Activated CD4-positive, alpha-beta T cell treated with anti-CD3 and anti-CD28 coated beads for 36 hours (primary cell): ENCODE results near the gene SLC12A5. TPM values are rescaled to one million over a fixed set of nuclear protein-coding genes. Genes with fewer than 3 reads are reported as not detected.

Experiments used
- ATAC-seq: fragments of 200-7000 bp; cut with Tn5 transposase; one replicate; pipeline ENCODE4 v1.10.0; 2021; ENCODE audit warnings: mild to moderate bottlenecking, moderate library complexity
- CTCF ChIA-PET: fragments of 350-600 bp; sonication (Branson Sonifier 250); formaldehyde crosslinking; loops from one replicate; lab custom pipeline; 2021; ENCODE audit warnings: antibody characterized with exemption; lab: Charles Lee
- POLR2A ChIA-PET: fragments of 350-600 bp; sonication (Branson Sonifier 250); formaldehyde crosslinking; loops from one replicate; lab custom pipeline; 2021; ENCODE audit warnings: antibody characterized with exemption, inconsistent platforms; lab: Charles Lee
- DNase-seq: peaks from one replicate; pipeline ENCODE4 v3.0.0-alpha.2; 2020
- H3K27ac Mint-ChIP-seq: one replicate; pipeline ENCODE4 v1.8.0; 2021; ENCODE audit warnings: mixed read lengths
- H3K27me3 Mint-ChIP-seq: one replicate; pipeline ENCODE4 v1.8.0; 2021; ENCODE audit warnings: mixed read lengths
- H3K36me3 Mint-ChIP-seq: one replicate; pipeline ENCODE4 v1.8.0; 2021; ENCODE audit warnings: low read depth, mixed read lengths
- H3K4me1 Mint-ChIP-seq: one replicate; pipeline ENCODE4 v1.8.0; 2021; ENCODE audit warnings: mixed read lengths
- H3K4me3 Mint-ChIP-seq: one replicate; pipeline ENCODE4 v1.8.0; 2021; ENCODE audit warnings: mild to moderate bottlenecking, moderate library complexity, mixed read lengths
- H3K9me3 Mint-ChIP-seq: one replicate; pipeline ENCODE4 v1.8.0; 2021; ENCODE audit warnings: low read depth, mixed read lengths
- intact Hi-C, 2 experiments: fragments of 100-400 bp; cut with DNase I in 1 of 2; cut with micrococcal nuclease in 1 of 2; formaldehyde crosslinking; loops; one replicate each; pipeline versions ENCODE4 v1.14.2 to v1.15.1; 2022 to 2024; cut with DNase I, micrococcal nuclease
- total RNA-seq, 2 experiments: library from RNA; stranded (reverse); gene quantifications; one replicate each; pipeline ENCODE4 v1.2.3, GENCODE V29; 2021

SLC12A5 gene
- total RNA-seq, 2 experiments from 2014 or later = 0.49 to 0.73 TPM

DNA sequence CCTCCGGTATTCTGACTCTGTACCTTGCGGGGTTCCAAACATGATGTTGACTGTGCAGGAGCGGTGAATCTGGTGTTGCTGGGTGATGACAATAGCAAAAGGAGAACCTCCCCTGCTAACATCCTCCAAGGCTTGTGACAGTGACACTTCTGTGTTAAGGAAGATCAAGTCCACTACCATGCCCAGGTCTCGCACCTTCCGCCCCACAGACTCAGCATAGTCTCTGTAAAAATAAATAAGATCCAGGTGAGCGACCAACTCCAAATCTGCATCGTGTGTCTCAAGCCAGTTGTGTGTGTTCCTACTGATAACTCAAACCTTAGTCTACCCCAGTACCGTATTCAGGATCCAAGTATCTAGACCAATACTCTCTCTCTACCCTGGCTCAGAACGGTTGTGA lies 36.0 kb downstream of the SLC12A5 start:
- ChIA-PET CTCF (interaction anchor here (0.9 kb wide), 1 partner anchor 51 kb away, joined by 3 read pairs; no protein-coding TSS in a partner anchor), POLR2A (no interaction called here)
- no peak for DNase-seq
- no peaks in the 10 kb centered on the region for H3K9me3 Mint-ChIP-seq
- intact Hi-C loops = no loop called here
- ATAC-seq = no peak
- H3K27me3 Mint-ChIP-seq = no peaks in the 10 kb centered on the region
- H3K4me1 Mint-ChIP-seq = peaks cover 46% of the 10 kb centered on the region
- no peak overlapping the region for H3K4me3 Mint-ChIP-seq
- H3K27ac Mint-ChIP-seq = no peak overlapping the region
- H3K36me3 Mint-ChIP-seq = peaks cover 80% of the 10 kb centered on the region

DNA sequence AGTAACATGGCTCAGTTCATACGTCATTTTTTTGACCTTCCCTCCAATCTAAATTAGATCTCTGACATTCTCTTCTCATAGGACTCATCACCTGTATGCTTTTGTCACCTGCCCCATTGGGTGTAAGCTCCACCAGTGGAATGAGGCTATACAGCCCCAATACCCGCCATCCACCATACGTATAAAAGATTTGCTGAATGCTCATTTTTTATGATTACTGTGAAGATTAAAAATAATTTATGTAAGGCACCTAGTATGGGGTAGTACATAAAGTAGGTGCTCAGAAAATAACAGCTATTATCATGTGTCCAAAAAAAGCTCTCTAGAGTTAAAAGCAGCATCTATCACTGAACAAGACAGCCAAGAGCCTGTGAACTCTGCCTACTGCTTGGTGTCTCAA lies 36.7 kb downstream of the SLC12A5 start:
- Mint-ChIP-seq H3K4me1 (peaks cover 39% of the 10 kb centered on the region), H3K36me3 (peaks cover 73% of the 10 kb centered on the region), H3K27ac (no peak overlapping the region), H3K4me3 (no peak overlapping the region), H3K9me3 (no peaks in the 10 kb centered on the region), H3K27me3 (no peaks in the 10 kb centered on the region)
- intact Hi-C loops = no loop called here
- ChIA-PET CTCF (interaction anchor here (0.6 to 1.8 kb wide), 4 partner anchors 11 to 83 kb away, joined by 3 to 6 read pairs (median 3); no protein-coding TSS in a partner anchor), POLR2A (no interaction called here)
- ATAC-seq = no peak
- no peak for DNase-seq

DNA sequence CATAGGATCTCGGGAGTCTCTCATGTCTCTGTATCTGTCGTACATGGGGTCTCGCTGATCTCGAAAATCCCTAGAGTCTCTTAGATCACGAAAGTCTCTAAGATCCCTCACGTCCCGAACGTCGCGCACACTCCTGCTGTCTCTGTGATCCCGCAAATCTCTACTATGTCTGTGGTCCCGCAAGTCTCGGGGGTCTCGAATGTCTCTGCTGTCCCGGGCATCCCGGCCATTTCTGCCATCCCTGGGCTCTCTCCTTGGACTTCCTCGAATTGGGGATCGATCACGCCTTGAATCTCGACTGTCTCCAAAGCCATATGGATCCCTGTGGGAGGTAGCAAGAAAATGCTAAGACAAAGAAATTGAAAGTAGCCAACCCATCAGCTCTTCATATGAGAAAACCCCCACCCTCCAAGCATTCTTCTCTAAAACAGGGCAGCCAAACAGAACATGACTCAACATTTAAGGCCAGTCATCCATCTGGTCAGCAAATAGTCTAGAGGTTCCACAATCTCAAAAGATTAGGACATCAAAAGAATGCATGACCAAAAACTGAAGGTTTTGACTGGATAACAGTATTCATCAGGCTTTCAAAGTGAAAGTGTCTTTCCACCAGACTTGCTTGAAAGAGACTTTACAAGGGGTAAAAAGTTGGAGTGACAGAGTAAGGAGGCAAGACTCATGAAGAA lies 41.3 kb downstream of the SLC12A5 start:
- Mint-ChIP-seq H3K27ac (no peak overlapping the region), H3K4me1 (no peaks in the 10 kb centered on the region), H3K4me3 (no peak overlapping the region), H3K9me3 (no peaks in the 10 kb centered on the region), H3K27me3 (no peaks in the 10 kb centered on the region), H3K36me3 (peaks cover 38% of the 10 kb centered on the region)
- ATAC-seq (no peak), DNase-seq (no peak)
- CTCF ChIA-PET = interaction anchor here (0.9 kb wide), 1 partner anchor 623 kb away, joined by 4 read pairs; no protein-coding TSS in a partner anchor
- POLR2A ChIA-PET = interaction anchor here (0.6 kb wide), 1 partner anchor 257 kb away, joined by 4 read pairs; no protein-coding TSS in a partner anchor
- intact Hi-C loops = no loop called here

DNA sequence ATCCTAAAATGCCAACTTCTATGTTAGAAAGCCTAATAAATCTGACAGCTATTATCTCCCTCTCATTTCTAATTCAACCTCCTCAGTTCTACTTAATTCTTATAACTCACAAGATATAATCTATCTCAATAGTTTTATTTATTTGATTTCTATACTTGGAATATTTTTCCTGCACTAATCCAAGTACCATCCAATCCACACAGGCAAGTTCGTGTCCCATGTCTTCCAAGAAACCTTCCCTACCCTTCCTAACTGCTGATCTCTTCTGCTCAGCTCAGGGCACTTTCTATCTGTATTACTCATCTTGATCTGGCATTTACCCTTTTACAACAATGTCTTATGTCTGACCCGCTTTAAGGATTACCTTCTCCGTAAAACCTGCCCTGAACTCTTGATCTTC lies 42.6 kb downstream of the SLC12A5 start:
- Mint-ChIP-seq H3K27ac (no peak overlapping the region), H3K36me3 (peaks cover 37% of the 10 kb centered on the region), H3K9me3 (no peaks in the 10 kb centered on the region), H3K4me3 (no peak overlapping the region), H3K4me1 (no peaks in the 10 kb centered on the region), H3K27me3 (no peaks in the 10 kb centered on the region)
- ChIA-PET POLR2A (no interaction called here), CTCF (interaction anchor here (0.7 kb wide), 1 partner anchor 84 kb away, joined by 3 read pairs; no protein-coding TSS in a partner anchor)
- DNase-seq (no peak), ATAC-seq (no peak)
- intact Hi-C loops = no loop called here

DNA sequence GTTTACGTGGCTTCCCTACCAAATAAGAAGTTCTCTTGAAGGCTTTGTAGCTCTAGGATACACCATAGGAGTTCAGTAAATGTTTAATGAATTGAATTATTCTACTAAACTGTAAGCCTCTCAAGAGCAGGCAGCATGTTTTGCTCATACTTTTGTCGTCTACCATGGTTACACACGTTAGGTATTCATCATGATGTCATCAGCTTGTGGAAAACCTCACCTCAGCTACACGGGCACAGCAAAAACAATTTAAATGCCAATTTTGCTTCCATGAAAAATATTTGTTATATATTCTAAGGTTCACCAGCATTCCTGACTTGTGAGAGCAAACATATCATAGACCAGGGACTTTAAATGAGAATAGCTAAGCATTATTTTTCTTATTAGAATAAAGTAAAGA lies 44.0 kb downstream of the SLC12A5 start:
- ChIA-PET CTCF (interaction anchor here (0.7 kb wide), 1 partner anchor 10 kb away, joined by 4 read pairs; no protein-coding TSS in a partner anchor), POLR2A (no interaction called here)
- DNase-seq (no peak), ATAC-seq (no peak)
- Mint-ChIP-seq H3K4me1 (no peaks in the 10 kb centered on the region), H3K4me3 (no peak overlapping the region), H3K27me3 (no peaks in the 10 kb centered on the region), H3K27ac (no peak overlapping the region), H3K9me3 (no peaks in the 10 kb centered on the region), H3K36me3 (peaks cover 29% of the 10 kb centered on the region)
- intact Hi-C loops = no loop called here

DNA sequence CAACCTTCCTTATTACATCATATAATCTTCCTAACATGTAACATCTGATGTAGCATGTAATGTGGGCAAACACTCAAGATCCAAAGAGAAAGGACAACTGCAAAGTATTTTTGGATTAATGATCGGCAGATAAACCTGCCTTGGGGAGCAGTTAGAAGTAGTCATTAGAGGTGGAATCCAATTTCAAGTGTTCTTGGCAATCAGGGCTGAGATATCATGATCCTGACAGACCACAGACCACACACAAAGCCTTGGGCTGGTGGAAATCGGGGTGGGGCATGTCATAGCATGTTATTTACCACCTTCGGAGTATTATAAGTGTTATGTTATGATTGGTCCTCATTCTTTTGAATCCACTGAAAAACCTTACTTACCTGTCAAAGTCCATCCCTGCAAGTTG lies 44.4 kb downstream of the SLC12A5 start:
- Mint-ChIP-seq H3K4me1 (no peaks in the 10 kb centered on the region), H3K27ac (no peak overlapping the region), H3K36me3 (peaks cover 25% of the 10 kb centered on the region), H3K27me3 (no peaks in the 10 kb centered on the region), H3K4me3 (no peak overlapping the region), H3K9me3 (no peaks in the 10 kb centered on the region)
- ChIA-PET POLR2A (no interaction called here), CTCF (interaction anchor here (0.7 kb wide), 1 partner anchor 10 kb away, joined by 4 read pairs; no protein-coding TSS in a partner anchor)
- ATAC-seq = no peak
- no peak for DNase-seq
- intact Hi-C loops = no loop called here

DNA sequence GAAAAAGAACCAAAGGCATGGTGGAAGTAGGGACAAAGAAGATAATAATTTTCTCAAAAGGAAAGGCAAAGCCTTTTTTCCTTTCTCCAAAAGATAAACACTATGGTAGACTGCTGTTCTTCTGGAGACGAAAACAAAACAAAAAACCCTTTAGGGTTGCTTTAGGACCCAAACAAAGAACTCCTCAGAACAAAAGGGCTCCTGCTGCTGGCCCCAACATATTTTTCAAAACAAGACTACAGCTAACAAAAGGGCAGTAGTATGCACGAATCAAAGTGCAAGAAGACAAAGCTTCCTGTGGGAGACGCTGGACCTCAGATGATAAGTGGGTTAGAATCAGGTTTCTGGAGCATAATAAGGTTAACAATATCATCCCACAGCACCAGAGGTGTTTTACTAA lies 45.0 kb downstream of the SLC12A5 start:
- DNase-seq (no peak), ATAC-seq (no peak)
- H3K4me1 Mint-ChIP-seq = no peaks in the 10 kb centered on the region
- ChIA-PET POLR2A (no interaction called here), CTCF (no interaction called here)
- H3K27ac Mint-ChIP-seq = no peak overlapping the region
- no peaks in the 10 kb centered on the region for H3K9me3 Mint-ChIP-seq
- H3K36me3 Mint-ChIP-seq = peaks cover 25% of the 10 kb centered on the region
- H3K27me3 Mint-ChIP-seq = no peaks in the 10 kb centered on the region
- H3K4me3 Mint-ChIP-seq = no peak overlapping the region
- intact Hi-C loops = no loop called here

DNA sequence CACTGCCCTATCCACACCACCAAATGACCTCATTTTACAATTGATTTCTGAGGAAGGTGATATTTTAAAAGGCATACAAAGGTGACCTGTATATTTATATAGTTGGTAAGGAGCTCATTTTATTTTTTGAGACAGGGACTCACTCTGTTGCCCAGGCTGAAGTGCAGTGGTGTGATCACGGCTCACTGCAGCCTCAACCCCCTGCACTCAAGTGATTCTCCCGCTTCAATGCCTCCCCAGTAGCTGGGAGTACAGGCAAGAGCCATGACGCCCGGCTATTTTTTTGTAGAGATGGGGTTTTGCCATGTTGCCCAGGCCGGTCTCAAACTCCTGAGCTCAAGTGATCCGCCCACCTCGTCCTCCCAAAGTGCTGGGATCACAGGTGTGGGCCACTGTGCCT lies 47.8 kb downstream of the SLC12A5 start:
- H3K36me3 Mint-ChIP-seq = peaks cover 21% of the 10 kb centered on the region
- H3K27me3 Mint-ChIP-seq = no peaks in the 10 kb centered on the region
- ChIA-PET CTCF (interaction anchor here (0.6 kb wide), 1 partner anchor 16 kb away, joined by 3 read pairs; no protein-coding TSS in a partner anchor), POLR2A (no interaction called here)
- H3K4me1 Mint-ChIP-seq = peaks cover 4% of the 10 kb centered on the region
- no peaks in the 10 kb centered on the region for H3K9me3 Mint-ChIP-seq
- no peak for ATAC-seq
- H3K27ac Mint-ChIP-seq = no peak overlapping the region
- intact Hi-C loops = no loop called here
- no peak for DNase-seq
- no peak overlapping the region for H3K4me3 Mint-ChIP-seq

DNA sequence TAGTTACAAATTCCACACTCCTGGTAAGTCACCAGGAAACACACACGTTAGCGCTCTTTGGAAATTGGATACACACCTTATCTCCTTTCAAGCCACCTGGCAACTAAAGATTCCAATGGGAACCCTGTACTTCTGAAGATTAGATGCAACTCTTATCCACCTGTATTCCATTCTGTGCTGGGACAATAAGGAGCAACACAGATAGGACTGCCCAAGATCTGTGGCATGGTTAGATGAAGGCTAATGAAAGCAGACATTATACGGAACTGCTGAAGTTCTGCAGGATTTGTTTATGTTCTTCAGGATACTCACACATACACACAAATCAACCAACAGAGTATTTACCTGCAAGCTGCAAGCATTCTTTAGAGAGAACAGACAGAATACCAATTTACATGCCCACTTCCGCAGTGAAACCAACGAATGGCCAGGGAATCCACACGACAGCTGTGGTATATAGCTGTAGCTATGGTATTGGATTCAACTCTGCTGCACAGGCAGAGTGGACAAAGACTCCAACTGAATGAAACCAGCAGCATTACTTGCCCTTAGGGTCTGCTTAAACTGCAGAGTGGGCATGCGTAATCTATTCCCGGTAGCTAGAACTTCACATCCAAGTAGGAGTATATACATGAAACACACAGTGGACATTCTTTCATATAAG lies 48.8 kb downstream of the SLC12A5 start:
- POLR2A ChIA-PET = interaction anchor here (1.2 kb wide), 1 partner anchor 11 kb away, joined by 3 read pairs; no protein-coding TSS in a partner anchor
- no peak overlapping the region for H3K27ac Mint-ChIP-seq
- intact Hi-C loops = no loop called here
- no peak overlapping the region for H3K4me3 Mint-ChIP-seq
- CTCF ChIA-PET = interaction anchor here (1.0 to 1.2 kb wide), 3 partner anchors 9 to 19 kb away, joined by 3 to 6 read pairs (median 5); no protein-coding TSS in a partner anchor
- H3K4me1 Mint-ChIP-seq = peaks cover 10% of the 10 kb centered on the region
- no peak for ATAC-seq
- no peaks in the 10 kb centered on the region for H3K27me3 Mint-ChIP-seq
- DNase-seq = no peak
- H3K9me3 Mint-ChIP-seq = no peaks in the 10 kb centered on the region
- H3K36me3 Mint-ChIP-seq = peaks cover 21% of the 10 kb centered on the region

DNA sequence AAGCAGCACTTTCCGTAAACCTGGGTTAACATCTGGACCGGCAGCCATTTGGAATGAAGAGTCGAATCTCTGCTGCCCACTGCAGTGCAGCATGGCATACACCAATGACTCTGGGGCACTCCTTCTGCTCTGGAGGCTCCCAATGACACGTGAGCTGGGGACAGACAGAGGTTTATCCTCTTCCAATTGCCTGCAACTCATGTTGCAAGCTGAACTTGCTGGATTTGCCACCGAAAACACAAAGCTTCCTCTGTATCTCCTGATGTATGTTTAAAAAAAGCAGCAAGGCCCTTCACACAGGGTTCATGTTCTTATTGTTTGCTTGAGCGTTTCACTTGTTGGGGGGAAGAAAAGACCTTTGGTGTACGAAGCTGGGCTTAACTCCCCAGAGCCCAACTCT lies 49.9 kb downstream of the SLC12A5 start:
- Mint-ChIP-seq H3K4me1 (peaks cover 18% of the 10 kb centered on the region), H3K27ac (no peak overlapping the region), H3K4me3 (no peak overlapping the region), H3K36me3 (peaks cover 18% of the 10 kb centered on the region), H3K27me3 (no peaks in the 10 kb centered on the region), H3K9me3 (no peaks in the 10 kb centered on the region)
- ATAC-seq = no peak
- ChIA-PET CTCF (interaction anchor here (0.6 to 1.2 kb wide), 2 partner anchors 9 to 220 kb away, joined by 3 to 6 read pairs; no protein-coding TSS in a partner anchor), POLR2A (interaction anchor here (1.2 kb wide), 1 partner anchor 10 kb away, joined by 3 read pairs; no protein-coding TSS in a partner anchor)
- DNase-seq = no peak
- intact Hi-C loops = no loop called here

DNA sequence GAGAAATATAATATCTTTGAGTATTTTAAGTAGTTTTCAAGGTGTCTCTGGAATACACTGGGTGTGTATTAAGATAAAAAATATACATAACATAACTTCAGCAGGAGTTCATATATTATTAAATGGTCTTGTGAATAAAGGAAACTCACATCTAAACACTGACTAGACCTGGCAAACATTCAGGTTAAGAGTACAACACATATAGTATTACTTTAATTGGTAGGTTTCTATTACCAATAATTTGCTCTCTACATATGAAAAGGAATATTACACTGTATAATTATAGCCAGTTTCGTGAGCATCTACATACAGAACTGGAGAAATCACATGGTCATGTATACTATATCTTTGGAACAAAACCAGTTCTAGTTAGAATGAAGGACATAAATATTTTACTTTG lies 52.1 kb downstream of the SLC12A5 start:
- H3K36me3 Mint-ChIP-seq = peaks cover 7% of the 10 kb centered on the region
- no peak for DNase-seq
- POLR2A ChIA-PET = no interaction called here

More for the DNA sequence above, 52.1 kb downstream of the SLC12A5 start:
- Mint-ChIP-seq H3K9me3 (no peaks in the 10 kb centered on the region), H3K27ac (no peak overlapping the region), H3K4me3 (no peak overlapping the region), H3K27me3 (no peaks in the 10 kb centered on the region), H3K4me1 (peaks cover 38% of the 10 kb centered on the region)
- CTCF ChIA-PET = no interaction called here
- intact Hi-C loops = no loop called here
- no peak for ATAC-seq
